SU-DHL-6 (cell line): ENCODE measurements around the gene GAPVD1.

ENCODE experiments used
- CTCF ChIP-seq: fragments of 200-600 bp; sonication (generic); IDR thresholded peaks from one replicate; pipeline ENCODE4 v1.5.1; 2017; ENCODE audit warnings: antibody characterized with exemption, mild to moderate bottlenecking, low read length, moderate library complexity; ENCODE audit not compliant: insufficient read depth, poor library complexity, severe bottlenecking
- EZH2phosphoT487 ChIP-seq: fragments of 200-600 bp; sonication (generic), shearing (Covaris generic); conservative IDR thresholded peaks from 2 replicates; pipeline ENCODE4 v1.6.1; 2018; ENCODE audit warnings: mild to moderate bottlenecking, antibody characterized with exemption, low read length, moderate library complexity, mixed read lengths

- TF ChIP-seq CTCF, result no peak
- no peak for TF ChIP-seq EZH2phosphoT487
Observed at GRCh38 chr9:125233678-125234077, 27.9 kb upstream of the GAPVD1 start.
